IMR-90 (cell line): ENCODE results near the gene DAD1. TPM values are rescaled to one million over a fixed set of nuclear protein-coding genes. Genes with fewer than 3 reads are reported as not detected.

Experiments used
- ATAC-seq: fragments of 200-7000 bp; cut with Tn5 transposase; 2 replicates; pipeline ENCODE4 v1.9.1; 2020; ENCODE audit warnings: low read depth, mild to moderate bottlenecking, moderate library complexity
- BruUV-seq: library from RNA; stranded (reverse); fragments of 400-500 nt; replicated peaks from 2 replicates; lab custom pipeline; 2021; lab: Mats Ljungman, UMichigan
- CTCF ChIA-PET: fragments of 300-600 bp; formaldehyde crosslinking; extraction: SDS; loops from one replicate; lab custom pipeline; 2021; ENCODE audit warnings: antibody characterized with exemption; lab: Yijun Ruan, JAX
- POLR2A ChIA-PET: fragments of 300-600 bp; sonication (Branson Sonifier 250); formaldehyde crosslinking; loops from one replicate; lab custom pipeline; 2022; ENCODE audit warnings: antibody characterized with exemption; ENCODE audit not compliant: unreplicated experiment; lab: Charles Lee
- DNase-seq: peaks from one replicate; pipeline ENCODE4 v3.0.0; 2013
- H2AFZ ChIP-seq: replicated peaks from 2 replicates; pipeline ENCODE3; 2013; ENCODE audit warnings: low read length, mild to moderate bottlenecking; ENCODE audit not compliant: poor library complexity
- H2AK5ac ChIP-seq: 2 replicates; pipeline ENCODE4 v1.6.1; 2013; ENCODE audit warnings: low read depth, low read length, inconsistent platforms
- H2AK9ac ChIP-seq: replicated peaks from 2 replicates; pipeline ENCODE3; 2013; ENCODE audit warnings: mild to moderate bottlenecking, low read depth, low read length, moderate library complexity; ENCODE audit not compliant: poor library complexity
- H2BK120ac ChIP-seq: 2 replicates; pipeline ENCODE4 v1.6.1; 2013; ENCODE audit warnings: low read depth, low read length, inconsistent platforms
- H2BK15ac ChIP-seq: 3 replicates; pipeline ENCODE4 v1.6.1; 2013; ENCODE audit warnings: low read depth, low read length, inconsistent platforms
- H2BK20ac ChIP-seq: 2 replicates; pipeline ENCODE4 v1.6.1; 2013; ENCODE audit warnings: low read depth, mild to moderate bottlenecking, inconsistent platforms, low read length, moderate library complexity
- H2BK5ac ChIP-seq: 2 replicates; pipeline ENCODE4 v1.6.1; 2013; ENCODE audit warnings: mild to moderate bottlenecking, low read depth, low read length, inconsistent platforms; ENCODE audit not compliant: poor library complexity, severe bottlenecking
- H3K14ac ChIP-seq: replicated peaks from 2 replicates; pipeline ENCODE4 v1.6.1; 2013; ENCODE audit warnings: low read depth, low read length, inconsistent platforms
- H3K18ac ChIP-seq: 2 replicates; pipeline ENCODE4 v1.6.1; 2013; ENCODE audit warnings: low read depth, low read length, control low read depth
- H3K23ac ChIP-seq: 2 replicates; pipeline ENCODE4 v1.6.1; 2013; ENCODE audit warnings: low read depth, low read length, inconsistent platforms
- H3K27ac ChIP-seq: 2 replicates; pipeline ENCODE4 v1.5.1; 2013; ENCODE audit warnings: mild to moderate bottlenecking, control low read depth, low read length; ENCODE audit not compliant: insufficient read depth
- H3K27me3 ChIP-seq: 2 replicates; pipeline ENCODE4 v1.6.1; 2013; ENCODE audit warnings: low read length; ENCODE audit not compliant: control insufficient read depth, insufficient read depth
- H3K36me3 ChIP-seq: 2 replicates; pipeline ENCODE4 v1.6.1; 2013; ENCODE audit warnings: low read length, mixed read lengths; ENCODE audit not compliant: control insufficient read depth, insufficient read depth
- H3K4ac ChIP-seq: 2 replicates; pipeline ENCODE4 v1.6.1; 2013; ENCODE audit warnings: low read depth, low read length, inconsistent platforms
- H3K4me1 ChIP-seq: 2 replicates; pipeline ENCODE4 v1.6.1; 2013; ENCODE audit warnings: low read length, mixed read lengths; ENCODE audit not compliant: control insufficient read depth, insufficient read depth
- H3K4me2 ChIP-seq: 2 replicates; pipeline ENCODE4 v1.6.1; 2013; ENCODE audit warnings: low read depth, mild to moderate bottlenecking, control low read depth, low read length, moderate library complexity
- H3K4me3 ChIP-seq: 2 replicates; pipeline ENCODE4 v1.5.1; 2013; ENCODE audit warnings: low read depth, mild to moderate bottlenecking, control low read depth, low read length, moderate library complexity; ENCODE audit not compliant: insufficient read depth
- H3K56ac ChIP-seq: 2 replicates; pipeline ENCODE4 v1.6.1; 2013; ENCODE audit warnings: low read length, inconsistent platforms; ENCODE audit not compliant: insufficient read depth; ENCODE audit errors: extremely low read depth
- H3K79me1 ChIP-seq, 2 experiments: 2 replicates each; pipeline ENCODE4 v1.6.1; 2013; ENCODE audit warnings: low read length in 2 of 2, inconsistent platforms in 1 of 2, low read depth in 1 of 2
- H3K9ac ChIP-seq: 2 replicates; pipeline ENCODE4 v1.6.1; 2013; ENCODE audit warnings: low read depth, low read length, control low read depth
- H3K9me1 ChIP-seq: 2 replicates; pipeline ENCODE4 v1.6.1; 2013; ENCODE audit warnings: low read length, inconsistent platforms; ENCODE audit not compliant: insufficient read depth
- H3K9me3 ChIP-seq: 2 replicates; pipeline ENCODE4 v1.6.1; 2013; ENCODE audit warnings: low read length; ENCODE audit not compliant: control insufficient read depth, insufficient read depth
- H4K20me1 ChIP-seq: 2 replicates; pipeline ENCODE4 v1.6.1; 2013; ENCODE audit warnings: low read length, inconsistent platforms; ENCODE audit not compliant: insufficient read depth
- H4K5ac ChIP-seq: 2 replicates; pipeline ENCODE4 v1.6.1; 2013; ENCODE audit warnings: mild to moderate bottlenecking, low read depth, low read length, control low read depth
- H4K8ac ChIP-seq, 2 experiments: 2 replicates each; pipeline ENCODE4 v1.6.1; 2013; ENCODE audit warnings: low read depth in 2 of 2, low read length in 2 of 2, control low read depth in 1 of 2, inconsistent platforms in 1 of 2
- H4K91ac ChIP-seq: 2 replicates; pipeline ENCODE4 v1.6.1; 2013; ENCODE audit warnings: low read depth, low read length, inconsistent platforms; ENCODE audit not compliant: insufficient read depth
- BHLHE40 ChIP-seq: fragments of 150-350 bp; IDR thresholded peaks from 2 replicates; pipeline ENCODE4 v1.6.1; 2016; ENCODE audit warnings: mild to moderate bottlenecking, low read depth, low read length
- CEBPB ChIP-seq: IDR thresholded peaks from 2 replicates; pipeline ENCODE4 v1.6.1; 2012; ENCODE audit warnings: low read depth, low read length, improper control_type of control experiment
- CHD1 ChIP-seq: IDR thresholded peaks from 2 replicates; pipeline ENCODE4 v1.6.1; 2012; ENCODE audit warnings: low read depth, low read length, improper control_type of control experiment
- ELK1 ChIP-seq: fragments of 150-350 bp; IDR thresholded peaks from 2 replicates; pipeline ENCODE4 v1.6.1; 2016; ENCODE audit warnings: low read depth, mild to moderate bottlenecking, low read length, moderate library complexity, borderline replicate concordance
- FOS ChIP-seq: fragments of 150-350 bp; IDR thresholded peaks from 2 replicates; pipeline ENCODE4 v1.6.1; 2016; ENCODE audit warnings: low read depth, low read length
- MAZ ChIP-seq: IDR thresholded peaks from 2 replicates; pipeline ENCODE4 v1.6.1; 2012; ENCODE audit warnings: low read depth, mild to moderate bottlenecking, low read length, improper control_type of control experiment, moderate library complexity, borderline replicate concordance
- POLR2A ChIP-seq: IDR thresholded peaks from 2 replicates; pipeline ENCODE4 v1.6.1; 2012; ENCODE audit warnings: mild to moderate bottlenecking, low read depth, low read length
- RAD21 ChIP-seq: IDR thresholded peaks from 2 replicates; pipeline ENCODE4 v1.6.1; 2012; ENCODE audit warnings: low read length, improper control_type of control experiment
- RCOR1 ChIP-seq: IDR thresholded peaks from 2 replicates; pipeline ENCODE4 v1.6.1; 2012; ENCODE audit warnings: mild to moderate bottlenecking, low read length, improper control_type of control experiment; ENCODE audit not compliant: insufficient replicate concordance
- RFX5 ChIP-seq: IDR thresholded peaks from 2 replicates; pipeline ENCODE4 v1.8.0; 2012; ENCODE audit warnings: low read depth, mild to moderate bottlenecking, low read length, moderate library complexity
- SMC3 ChIP-seq: fragments of 150-350 bp; IDR thresholded peaks from 2 replicates; pipeline ENCODE4 v1.6.1; 2016; ENCODE audit warnings: low read depth, mild to moderate bottlenecking, antibody characterized with exemption, low read length, moderate library complexity
- USF2 ChIP-seq: fragments of 150-350 bp; IDR thresholded peaks from 2 replicates; pipeline ENCODE4 v1.6.1; 2017; ENCODE audit warnings: mild to moderate bottlenecking, antibody characterized with exemption, low read length, low read depth
- WGBS, 2 experiments: methylation state at CpG; one replicate each; pipeline versions ENCODE4 v1.1.5 to v1.1.7; 2013; ENCODE audit warnings: missing lambda C conversion rate in 2 of 2; ENCODE audit not compliant: insufficient read length in 1 of 2; ENCODE audit errors: extremely low coverage in 2 of 2; 5-methylcytosine and 5-hydroxymethylcytosine counted together
- dilution Hi-C: fragments of 300-500 bp; cut with HindIII; formaldehyde crosslinking; loops from one replicate; pipeline ENCODE4 v1.14.3; 2018; ENCODE audit warnings: low sequenced_read_pairs; ENCODE audit not compliant: unreplicated experiment
- in situ Hi-C: fragments of 300-500 bp; cut with MboI; formaldehyde crosslinking; loops from 3 replicates; pipeline ENCODE4 v1.14.3; 2019; ENCODE audit warnings: low sequenced_read_pairs, inconsistent platforms, mixed read lengths
- intact Hi-C: fragments of 100-400 bp; cut with micrococcal nuclease; formaldehyde crosslinking; loops from 2 replicates; pipeline ENCODE4 v1.10.0; 2022
- polyA plus RNA-seq, 3 experiments: library from polyadenylated mRNA; depleted of rRNA; stranded (reverse); fragments of >200 nt; gene quantifications; 2 replicates each; pipeline ENCODE4 v1.2.3, GENCODE V29; 2012; ENCODE audit warnings: low replicate concordance in 1 of 3
- total RNA-seq: library from RNA; depleted of rRNA; stranded (reverse); fragments of >200 nt; gene quantifications from 2 replicates; pipeline ENCODE4 v1.2.3, GENCODE V29; 2012

Gene DAD1
- total and polyA plus RNA-seq, 2 of the 4 experiments (the other 2 are of a cell fraction) = 396 to 496 TPM

- Histone ChIP-seq H2AFZ (no peak overlapping the region), H3K23ac (no peak overlapping the region), H4K20me1 (no peaks in the 10 kb centered on the region), H2BK15ac (no peak overlapping the region), H4K91ac (no peak overlapping the region), H2AK9ac (no peak overlapping the region), H3K9me1 (peaks cover 21% of the 10 kb centered on the region), H3K27ac (no peak overlapping the region), H3K79me1 (no peaks in the 10 kb centered on the region), H3K4ac (no peak overlapping the region), H2AK5ac (no peak overlapping the region), H3K4me3 (no peak overlapping the region), H3K9me3 (no peaks in the 10 kb centered on the region), H2BK20ac (no peak overlapping the region), H3K56ac (no peak overlapping the region), H3K9ac (no peak overlapping the region), H3K14ac (no peak overlapping the region), H4K8ac (no peak overlapping the region), H3K18ac (no peak overlapping the region), H2BK5ac (no peak overlapping the region), H3K36me3 (no peaks in the 10 kb centered on the region), H4K5ac (no peak overlapping the region), H3K4me1 (peaks cover 18% of the 10 kb centered on the region), H3K27me3 (peaks cover 3% of the 10 kb centered on the region; the same call in 1 of the 2 replicates), H3K4me2 (no peak overlapping the region), H2BK120ac (no peak overlapping the region)
- CTCF ChIA-PET = no interaction called here
- in situ Hi-C loops = loop anchor here (25.0 kb wide), 1 partner anchor 770 kb away; the partner anchor contains the start of genes BCL2L2, PABPN1 and PPP1R3E
- ATAC-seq (no peak), DNase-seq (no peak)
- dilution Hi-C loops = no loop called here
- no peak for TF ChIP-seq POLR2A
- no peak for TF ChIP-seq RFX5
- no peak for TF ChIP-seq BHLHE40
- no peak for TF ChIP-seq ELK1
- TF ChIP-seq CEBPB = no peak
- TF ChIP-seq RAD21 = no peak
- no peak for TF ChIP-seq CHD1
- TF ChIP-seq SMC3 = no peak
- no peak for TF ChIP-seq FOS
- no peak for TF ChIP-seq RCOR1
- TF ChIP-seq MAZ = no peak
- TF ChIP-seq USF2 = no peak
- BruUV-seq = no TSS peak
- no CpG with 5 or more reads among the region's 2 CpGs for WGBS, 2 experiments
- intact Hi-C loops = no loop called here
- POLR2A ChIA-PET = no interaction called here
Observed at GRCh38 chr14:22542360-22542759, 46.7 kb downstream of the DAD1 start.
